SU-DHL-6 (cell line): ENCODE data around the gene DNAAF8.

Source experiments
- H2AFZ ChIP-seq: fragments of 200-600 bp; sonication (generic); 2 replicates; pipeline ENCODE4 v1.6.1; 2014; ENCODE audit warnings: low read depth, mild to moderate bottlenecking, moderate library complexity, mixed read lengths, antibody characterized with exemption, low read length; ENCODE audit not compliant: severe bottlenecking
- H3F3A ChIP-seq: fragments of 200-600 bp; shearing (Covaris generic); 2 replicates; pipeline ENCODE4 v1.6.0; 2016; ENCODE audit warnings: antibody characterized with exemption, mild to moderate bottlenecking; ENCODE audit not compliant: insufficient read depth
- H3K27ac ChIP-seq: fragments of 200-600 bp; sonication (generic); 2 replicates; pipeline ENCODE4 v1.5.1; 2016; ENCODE audit warnings: low read depth, mild to moderate bottlenecking, low read length, moderate library complexity, mixed read lengths
- H3K27me3 ChIP-seq: fragments of 200-600 bp; sonication (generic), shearing (Covaris generic); 2 replicates; pipeline ENCODE4 v1.6.0; 2014; ENCODE audit warnings: mild to moderate bottlenecking, low read length
- H3K36me3 ChIP-seq: fragments of 200-600 bp; sonication (generic); 2 replicates; pipeline ENCODE4 v1.6.1; 2014; ENCODE audit warnings: mild to moderate bottlenecking, low read length, mixed read lengths
- H3K4me2 ChIP-seq: fragments of 300-600, 200-600 bp; shearing (Covaris generic), sonication (generic); 2 replicates; pipeline ENCODE4 v1.6.0; 2014; ENCODE audit warnings: low read length, low read depth, mild to moderate bottlenecking; ENCODE audit not compliant: poor library complexity, severe bottlenecking
- H3K4me3 ChIP-seq: fragments of 200-600 bp; sonication (generic); 2 replicates; pipeline ENCODE4 v1.5.1; 2014; ENCODE audit warnings: antibody characterized with exemption, low read length, mild to moderate bottlenecking, mixed read lengths; ENCODE audit not compliant: insufficient read depth, poor library complexity, severe bottlenecking
- H3K79me2 ChIP-seq: fragments of 200-600 bp; sonication (generic); 2 replicates; pipeline ENCODE4 v1.6.1; 2014; ENCODE audit warnings: mild to moderate bottlenecking, low read length, moderate library complexity; ENCODE audit not compliant: insufficient read depth
- H3K9ac ChIP-seq: fragments of 200-600 bp; sonication (generic); 2 replicates; pipeline ENCODE4 v1.7.0; 2014; ENCODE audit warnings: mild to moderate bottlenecking, low read length
- H3K9me2 ChIP-seq: fragments of 200-600 bp; sonication (generic); replicated peaks from 2 replicates; pipeline ENCODE4 v1.6.1; 2014; ENCODE audit warnings: low read length; ENCODE audit not compliant: insufficient read depth
- H3K9me3 ChIP-seq: fragments of 200-600 bp; sonication (generic); 2 replicates; pipeline ENCODE4 v1.6.1; 2014; ENCODE audit warnings: low read length, mixed read lengths; ENCODE audit not compliant: insufficient read depth
- H4K20me1 ChIP-seq: fragments of 200-600 bp; sonication (generic); 2 replicates; pipeline ENCODE4 v1.6.1; 2014; ENCODE audit warnings: low read depth, mild to moderate bottlenecking, antibody characterized with exemption, low read length, moderate library complexity, mixed read lengths
- EZH2phosphoT487 ChIP-seq: fragments of 200-600 bp; sonication (generic), shearing (Covaris generic); conservative IDR thresholded peaks from 2 replicates; pipeline ENCODE4 v1.6.1; 2018; ENCODE audit warnings: mild to moderate bottlenecking, antibody characterized with exemption, low read length, moderate library complexity, mixed read lengths
- TF ChIP-seq, protein P1 (sequence below): fragments of 200-600 bp; sonication (generic); IDR thresholded peaks from one replicate; pipeline ENCODE4 v1.5.1; 2017; ENCODE audit warnings: antibody characterized with exemption, mild to moderate bottlenecking, low read length, moderate library complexity; ENCODE audit not compliant: insufficient read depth, poor library complexity, severe bottlenecking

DNAAF8 gene

GRCh38 chr16:4687946-4688673, 46.2 kb upstream of the DNAAF8 start:
- no peak overlapping the region for H2AFZ ChIP-seq
- H3K9me3 ChIP-seq, result no peaks in the 10 kb centered on the region
- no peaks in the 10 kb centered on the region for H3K79me2 ChIP-seq
- no peaks in the 10 kb centered on the region for H3K9me2 ChIP-seq
- no peaks in the 10 kb centered on the region for H3F3A ChIP-seq
- H3K27me3 ChIP-seq, result no peaks in the 10 kb centered on the region
- TF ChIP-seq, protein P1, sequence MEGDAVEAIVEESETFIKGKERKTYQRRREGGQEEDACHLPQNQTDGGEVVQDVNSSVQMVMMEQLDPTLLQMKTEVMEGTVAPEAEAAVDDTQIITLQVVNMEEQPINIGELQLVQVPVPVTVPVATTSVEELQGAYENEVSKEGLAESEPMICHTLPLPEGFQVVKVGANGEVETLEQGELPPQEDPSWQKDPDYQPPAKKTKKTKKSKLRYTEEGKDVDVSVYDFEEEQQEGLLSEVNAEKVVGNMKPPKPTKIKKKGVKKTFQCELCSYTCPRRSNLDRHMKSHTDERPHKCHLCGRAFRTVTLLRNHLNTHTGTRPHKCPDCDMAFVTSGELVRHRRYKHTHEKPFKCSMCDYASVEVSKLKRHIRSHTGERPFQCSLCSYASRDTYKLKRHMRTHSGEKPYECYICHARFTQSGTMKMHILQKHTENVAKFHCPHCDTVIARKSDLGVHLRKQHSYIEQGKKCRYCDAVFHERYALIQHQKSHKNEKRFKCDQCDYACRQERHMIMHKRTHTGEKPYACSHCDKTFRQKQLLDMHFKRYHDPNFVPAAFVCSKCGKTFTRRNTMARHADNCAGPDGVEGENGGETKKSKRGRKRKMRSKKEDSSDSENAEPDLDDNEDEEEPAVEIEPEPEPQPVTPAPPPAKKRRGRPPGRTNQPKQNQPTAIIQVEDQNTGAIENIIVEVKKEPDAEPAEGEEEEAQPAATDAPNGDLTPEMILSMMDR, result no peak
- no peak for TF ChIP-seq EZH2phosphoT487
- H3K4me3 ChIP-seq, result no peak overlapping the region
- H4K20me1 ChIP-seq, result no peaks in the 10 kb centered on the region
- H3K27ac ChIP-seq, result no peak overlapping the region
- H3K4me2 ChIP-seq, result no peak overlapping the region
- H3K9ac ChIP-seq, result no peak overlapping the region
- H3K36me3 ChIP-seq, result no peaks in the 10 kb centered on the region

DNA sequence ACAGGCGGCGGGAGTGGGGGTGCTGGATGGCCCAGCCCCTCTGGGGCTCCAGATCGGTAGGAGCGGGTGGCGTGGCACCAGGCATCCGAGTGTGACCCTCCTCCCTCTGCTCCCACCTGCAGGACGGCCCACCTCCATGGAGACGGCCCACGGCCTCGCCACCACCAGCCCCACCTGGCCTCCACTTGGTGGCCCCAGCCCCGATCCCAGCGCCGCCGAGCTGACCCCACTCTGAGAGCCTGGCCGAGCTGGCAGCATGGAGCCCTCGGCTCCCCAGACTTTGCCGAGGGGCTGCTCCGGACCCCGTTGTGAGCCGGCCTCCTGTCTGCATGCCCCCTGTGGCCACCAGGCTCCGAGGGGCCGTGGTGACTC, 45.7 kb upstream of the DNAAF8 start:
- H3K9me2 ChIP-seq, result no peaks in the 10 kb centered on the region
- TF ChIP-seq, protein P1, result no peak
- no peak for TF ChIP-seq EZH2phosphoT487
- H3K4me2 ChIP-seq, result no peak overlapping the region
- no peaks in the 10 kb centered on the region for H3K9me3 ChIP-seq
- no peak overlapping the region for H3K9ac ChIP-seq
- no peak overlapping the region for H3K27ac ChIP-seq
- H3F3A ChIP-seq, result no peaks in the 10 kb centered on the region
- no peaks in the 10 kb centered on the region for H3K79me2 ChIP-seq
- no peaks in the 10 kb centered on the region for H3K36me3 ChIP-seq
- H2AFZ ChIP-seq, result no peak overlapping the region
- no peaks in the 10 kb centered on the region for H4K20me1 ChIP-seq
- no peaks in the 10 kb centered on the region for H3K27me3 ChIP-seq
- H3K4me3 ChIP-seq, result no peak overlapping the region

DNA sequence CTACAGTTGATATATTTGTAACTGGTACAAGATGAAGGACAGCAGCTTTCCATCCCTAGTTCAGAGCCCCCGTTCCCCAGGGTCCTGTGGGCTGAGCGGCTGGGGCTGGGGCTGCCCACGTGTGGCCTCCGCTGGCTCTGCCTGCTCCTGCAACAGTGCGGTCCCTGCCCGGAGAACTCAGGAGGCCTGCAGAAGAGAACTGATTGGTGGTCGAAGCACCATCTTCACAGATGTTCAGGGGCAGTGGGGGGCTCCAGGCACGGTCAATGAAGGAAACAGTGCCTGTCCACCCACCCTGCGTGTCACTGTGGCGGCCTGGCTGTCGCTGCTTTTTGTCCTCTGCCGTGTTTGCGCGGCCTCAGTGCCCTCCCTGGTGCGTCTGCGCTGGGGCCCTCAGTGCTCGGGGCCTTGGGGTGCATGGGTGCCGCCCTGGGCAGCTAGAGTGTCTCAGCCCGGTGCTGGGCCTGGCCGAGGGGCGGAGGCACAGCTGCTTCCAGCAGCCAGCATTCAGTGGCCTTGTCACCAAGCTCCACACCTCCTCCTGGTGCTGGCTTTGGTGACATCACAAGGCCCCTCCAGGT, 45.2 kb upstream of the DNAAF8 start:
- H3K27me3 ChIP-seq, result no peaks in the 10 kb centered on the region
- TF ChIP-seq EZH2phosphoT487, result no peak
- TF ChIP-seq, protein P1, result no peak
- H3K4me3 ChIP-seq, result no peak overlapping the region
- no peak overlapping the region for H3K9ac ChIP-seq
- no peak overlapping the region for H3K27ac ChIP-seq
- H3K9me2 ChIP-seq, result no peaks in the 10 kb centered on the region
- H3K36me3 ChIP-seq, result no peaks in the 10 kb centered on the region
- H3K9me3 ChIP-seq, result no peaks in the 10 kb centered on the region
- no peaks in the 10 kb centered on the region for H3F3A ChIP-seq
- H2AFZ ChIP-seq, result no peak overlapping the region
- H3K4me2 ChIP-seq, result no peak overlapping the region
- peaks cover 5% of the 10 kb centered on the region; the same call in 1 of the 2 replicates for H3K79me2 ChIP-seq
- no peaks in the 10 kb centered on the region for H4K20me1 ChIP-seq
